Left ventricle myocardium superior (tissue), 1 donor: ENCODE results near the gene RAN. TPM values are rescaled to one million over a fixed set of nuclear protein-coding genes. Genes with fewer than 3 reads are reported as not detected.

Source experiments
- ATAC-seq: fragments of 200-7000 bp; cut with Tn5 transposase; one replicate; pipeline ENCODE4 v1.9.1; 2020; ENCODE audit warnings: mild to moderate bottlenecking, moderate library complexity
- DNase-seq: peaks from one replicate; pipeline ENCODE4 v3.0.0-alpha.2; 2020
- intact Hi-C: fragments of 100-400 bp; cut with micrococcal nuclease; formaldehyde crosslinking; loops from one replicate; pipeline ENCODE4 v1.11.0; 2022
- long read RNA-seq: library from polyadenylated mRNA; unstranded; transcript quantifications from one replicate; pipeline ENCODE4 v2.0.0, GENCODE V29; 2021
- total RNA-seq: library from RNA; stranded (reverse); fragmentation: NEBNext Ultra II Directional; extraction: Animal tissue kit (Norgen Biotek cat#: 25700); gene quantifications from one replicate; pipeline ENCODE4 v1.2.1, GENCODE V29; 2021
- donor health status: DM: no; HTN: yes; CAD: no; lungs with severe emphysema.

RAN gene
- 248 TPM for total RNA-seq
- long read RNA-seq, transcript RAN-212 (7 exons, 2,661 nt) = major isoform, 312 of 352 reads
- long read RNA-seq, transcript RAN-203 (6 exons, 2,455 nt) = minor isoform, 29 of 352 reads
- long read RNA-seq, partial matches to known transcripts = 6 of 352 reads
- long read RNA-seq, other reads (novel, unspliced or antisense) = 2 of 352 reads

DNA sequence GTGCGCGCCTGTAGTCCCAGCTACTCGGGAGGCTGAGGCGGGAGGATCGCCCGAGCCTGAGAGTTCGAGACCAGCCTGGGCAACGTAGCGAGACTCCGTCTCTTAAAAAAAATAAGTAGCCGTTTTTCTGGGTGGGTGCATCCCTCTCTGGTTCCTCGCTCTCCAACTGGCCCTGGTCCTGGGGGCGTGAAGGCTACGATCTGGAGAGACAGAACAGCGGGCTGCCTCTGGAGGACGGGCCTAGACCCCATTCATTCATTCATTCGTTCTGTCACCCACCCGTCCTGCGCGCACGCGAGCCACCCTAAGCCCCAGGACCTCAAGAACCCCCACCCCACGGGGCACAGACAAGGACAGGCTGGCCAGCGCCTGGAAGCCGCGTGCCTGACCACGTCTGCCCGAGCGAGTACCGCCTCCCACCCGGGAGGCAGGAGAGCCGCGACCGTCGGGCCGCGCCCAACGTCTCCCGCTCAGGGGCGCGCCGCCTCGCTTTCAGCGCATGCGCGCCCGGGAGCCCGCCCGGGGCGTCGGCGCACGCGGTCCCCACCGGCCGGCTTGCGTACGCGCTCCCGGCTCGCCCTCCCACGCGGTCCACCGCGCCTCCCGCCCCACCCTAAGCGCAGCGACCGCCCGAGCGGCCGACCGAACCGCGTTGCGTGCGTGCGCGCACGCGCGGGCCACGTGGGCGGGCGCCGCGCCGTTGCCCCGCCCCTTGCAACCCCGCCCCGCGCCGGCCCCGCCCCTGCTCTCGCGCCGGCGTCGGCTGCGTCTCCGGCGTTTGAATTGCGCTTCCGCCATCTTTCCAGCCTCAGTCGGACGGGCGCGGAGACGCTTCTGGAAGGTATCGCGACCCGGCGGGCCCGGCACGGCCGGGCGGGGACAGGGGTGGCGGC is at the start of gene RAN:
Gene RAN (plus strand): TSS at position 781 of the 893 bp plus-strand sequence. CDS start 528 bp downstream, outside the sequence.
- intact Hi-C loops = no loop called here
- ATAC-seq (peak; percentile 94), DNase-seq (peak; percentile 97)

DNA sequence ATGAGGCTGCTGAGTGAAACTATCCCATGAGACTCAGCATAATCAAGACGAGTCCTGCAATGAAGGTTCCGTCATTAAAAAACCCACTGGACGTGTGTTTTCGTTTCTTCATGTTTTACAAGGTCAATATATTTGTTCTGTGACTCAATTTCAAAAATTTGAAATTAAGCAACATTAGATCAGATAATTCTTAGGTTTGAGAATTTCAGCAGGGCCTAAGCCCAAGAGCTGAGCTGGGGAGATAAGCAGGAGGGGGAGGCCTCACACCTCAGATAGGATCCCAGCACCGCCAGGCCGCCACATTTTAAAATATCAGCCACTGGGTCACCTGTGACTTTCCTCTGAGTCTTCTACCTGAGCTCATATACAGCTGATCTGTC is 46.1 kb upstream of the RAN start:
- DNase-seq (no peak), ATAC-seq (no peak)
- intact Hi-C loops = no loop called here

DNA sequence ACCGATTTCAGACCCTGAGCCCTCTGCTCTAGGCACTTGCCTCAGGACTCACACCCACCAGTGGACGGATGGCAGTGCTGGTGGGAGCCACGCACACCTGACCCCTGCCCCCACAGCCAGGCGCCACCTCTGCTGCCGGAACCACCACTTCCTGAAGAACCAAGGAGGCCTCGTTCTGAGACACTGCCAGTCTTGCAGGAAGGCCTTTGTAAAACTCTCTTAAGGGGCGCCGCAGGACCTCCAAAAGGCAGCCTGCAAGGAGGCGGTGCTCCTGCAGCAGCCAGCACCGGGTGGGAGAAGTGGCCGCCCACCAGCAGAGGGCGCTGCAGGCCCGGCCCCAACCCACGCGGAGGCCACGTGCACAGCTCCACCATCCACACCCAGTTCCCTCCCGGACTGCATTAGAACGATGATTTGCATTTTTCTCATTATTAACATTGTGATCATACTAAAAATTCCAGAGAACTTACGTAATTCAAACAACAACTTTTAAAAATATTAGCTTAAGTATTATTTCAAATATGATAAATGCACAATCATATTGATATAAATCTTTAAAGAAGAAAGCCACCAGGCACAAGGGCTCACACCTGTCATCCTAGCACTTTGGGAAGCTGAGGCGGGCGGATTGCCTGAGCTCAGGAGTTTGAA is 45.6 kb upstream of the RAN start:
- DNase-seq = peak; percentile 48
- intact Hi-C loops = no loop called here
- peak; percentile 64 for ATAC-seq

DNA sequence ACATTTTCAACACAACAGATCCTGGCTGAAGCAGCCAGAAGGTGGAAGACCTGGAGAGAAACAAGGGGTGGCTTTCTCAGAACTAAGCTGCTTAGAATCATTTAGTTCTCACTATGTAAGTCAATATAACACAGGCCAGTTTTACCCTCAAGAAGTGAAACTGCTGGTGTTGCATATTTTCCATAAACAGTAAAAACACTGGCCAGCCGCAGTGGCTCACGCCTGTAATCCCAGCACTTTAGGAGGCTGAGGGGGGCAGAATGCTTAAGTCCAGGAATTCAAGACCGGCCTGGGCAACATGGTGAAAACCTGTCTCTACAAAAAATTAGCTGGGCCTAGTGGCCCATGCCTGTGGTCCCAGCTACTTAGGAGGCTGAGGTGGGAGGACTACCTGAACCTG is 44.4 kb upstream of the RAN start:
- intact Hi-C loops = no loop called here
- DNase-seq = no peak
- ATAC-seq = no peak

DNA sequence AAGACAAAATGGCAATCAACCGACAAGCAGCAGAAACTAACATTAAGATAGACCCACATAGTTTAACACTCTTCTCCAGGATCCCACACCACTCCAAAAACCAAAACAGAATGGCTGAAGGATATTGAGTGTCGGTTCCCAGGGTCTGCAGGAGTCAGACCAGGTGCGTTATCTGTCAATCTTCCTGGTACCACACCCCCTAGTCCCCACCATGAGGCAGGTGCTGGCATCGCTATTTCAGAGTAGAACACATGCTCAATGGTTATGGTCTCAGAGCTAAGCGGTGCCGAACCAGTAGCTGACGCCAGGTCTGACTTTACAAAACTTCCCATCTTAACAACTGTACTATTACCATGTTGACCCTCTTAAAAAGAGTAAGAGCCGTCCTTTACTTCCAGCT is 43.0 kb upstream of the RAN start:
- no peak for ATAC-seq
- DNase-seq = no peak
- intact Hi-C loops = no loop called here

DNA sequence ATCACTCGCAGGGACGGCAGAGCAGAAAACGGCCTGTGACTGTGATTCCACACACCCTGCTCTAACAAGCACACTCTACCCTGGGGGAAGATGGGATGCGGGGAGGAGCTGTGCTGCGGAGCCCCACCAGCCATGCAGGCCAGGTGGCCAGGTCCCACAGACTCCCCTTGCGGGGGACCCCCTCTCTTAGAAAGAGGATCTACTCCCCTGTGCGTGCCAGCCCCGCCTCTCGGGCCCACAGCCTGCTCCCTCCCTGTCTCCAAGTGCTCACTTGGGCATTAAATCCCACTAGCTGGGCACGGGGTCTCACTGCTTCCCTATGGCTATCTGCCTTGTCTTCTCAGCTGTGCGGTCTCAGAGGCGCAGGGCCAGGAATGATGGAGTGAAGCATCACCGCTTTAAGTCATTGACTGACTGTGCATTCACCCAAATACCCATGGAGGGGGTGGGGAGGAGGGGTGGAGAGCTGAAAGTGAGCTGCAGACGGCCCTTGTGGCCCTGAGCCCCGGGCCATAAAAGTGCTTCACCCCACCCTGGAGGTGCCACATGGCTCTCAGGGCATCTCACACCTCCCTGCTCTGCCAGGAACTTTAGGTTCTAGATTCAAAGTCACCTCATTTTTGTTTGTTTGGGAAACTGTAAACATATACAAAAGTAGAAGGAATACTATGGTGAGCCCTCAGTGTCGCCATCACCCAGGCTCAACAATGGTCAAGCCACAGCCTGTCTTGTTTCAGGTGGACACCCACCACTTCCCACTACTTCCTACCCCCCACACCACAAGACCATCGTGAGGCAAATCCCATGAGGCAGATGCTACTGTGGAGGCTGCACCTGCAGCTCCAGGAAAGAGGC is 42.2 kb upstream of the RAN start:
- ATAC-seq (no peak), DNase-seq (no peak)
- intact Hi-C loops = no loop called here

DNA sequence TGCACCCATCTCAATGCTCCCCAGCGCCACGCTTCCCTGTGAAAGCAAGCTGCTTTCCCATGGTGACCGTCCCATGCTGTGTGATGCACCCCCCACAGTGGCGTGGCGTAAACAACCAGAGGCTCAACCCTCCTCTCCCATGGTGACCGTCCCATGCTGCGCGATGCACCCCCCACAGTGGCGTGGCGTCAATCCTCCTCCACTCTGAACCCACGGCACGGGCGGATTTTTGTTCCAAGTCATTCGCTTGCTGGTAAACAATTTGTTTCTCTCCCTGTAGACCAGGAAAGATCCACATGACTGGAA is 41.7 kb upstream of the RAN start:
- ATAC-seq = no peak
- DNase-seq = no peak
- intact Hi-C loops = no loop called here

DNA sequence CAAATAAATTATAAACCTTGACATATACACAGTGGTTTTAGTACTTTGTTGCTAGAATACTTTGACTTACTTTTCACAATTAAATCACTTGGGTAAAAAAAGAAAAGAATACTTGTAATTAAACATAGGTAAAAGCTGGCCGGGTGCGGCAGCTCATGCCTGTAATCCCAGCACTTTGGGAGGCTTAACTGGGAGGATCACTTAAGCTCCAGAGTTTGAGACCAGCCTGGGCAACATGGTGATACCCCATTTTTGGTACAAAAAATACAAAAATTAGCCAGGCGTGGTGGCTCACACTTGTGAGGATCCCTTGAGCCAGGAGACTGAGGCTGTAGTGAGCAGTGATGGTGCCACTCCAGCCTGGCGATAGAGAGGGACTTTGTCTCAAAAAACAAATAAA is 40.6 kb upstream of the RAN start:
- ATAC-seq = no peak
- intact Hi-C loops = no loop called here
- DNase-seq = no peak

DNA sequence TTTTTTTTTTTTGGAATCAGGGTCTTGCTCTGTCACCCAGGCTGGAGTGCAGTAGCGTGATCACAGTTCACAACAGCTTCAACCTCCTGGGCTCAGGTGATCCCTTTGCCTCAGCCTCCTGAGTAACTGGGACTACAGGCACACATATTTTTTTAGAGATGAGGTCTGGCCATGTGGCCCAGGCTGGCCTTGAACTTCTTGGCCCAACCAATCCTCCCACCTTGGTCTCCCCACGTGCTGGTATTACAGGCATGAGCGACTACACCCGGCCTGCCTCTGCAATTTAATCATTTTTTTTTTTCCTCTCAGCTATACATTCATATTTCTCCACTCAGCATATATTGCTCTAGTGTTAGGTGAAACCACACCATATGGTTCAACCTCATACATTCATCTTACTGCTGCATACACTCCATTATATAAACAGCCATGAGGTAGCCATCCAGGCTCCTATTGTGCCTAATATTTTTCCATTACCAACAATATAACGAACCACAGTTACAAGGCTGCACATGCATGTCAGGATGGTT is 39.9 kb upstream of the RAN start:
- intact Hi-C loops = no loop called here
- DNase-seq (no peak), ATAC-seq (no peak)

DNA sequence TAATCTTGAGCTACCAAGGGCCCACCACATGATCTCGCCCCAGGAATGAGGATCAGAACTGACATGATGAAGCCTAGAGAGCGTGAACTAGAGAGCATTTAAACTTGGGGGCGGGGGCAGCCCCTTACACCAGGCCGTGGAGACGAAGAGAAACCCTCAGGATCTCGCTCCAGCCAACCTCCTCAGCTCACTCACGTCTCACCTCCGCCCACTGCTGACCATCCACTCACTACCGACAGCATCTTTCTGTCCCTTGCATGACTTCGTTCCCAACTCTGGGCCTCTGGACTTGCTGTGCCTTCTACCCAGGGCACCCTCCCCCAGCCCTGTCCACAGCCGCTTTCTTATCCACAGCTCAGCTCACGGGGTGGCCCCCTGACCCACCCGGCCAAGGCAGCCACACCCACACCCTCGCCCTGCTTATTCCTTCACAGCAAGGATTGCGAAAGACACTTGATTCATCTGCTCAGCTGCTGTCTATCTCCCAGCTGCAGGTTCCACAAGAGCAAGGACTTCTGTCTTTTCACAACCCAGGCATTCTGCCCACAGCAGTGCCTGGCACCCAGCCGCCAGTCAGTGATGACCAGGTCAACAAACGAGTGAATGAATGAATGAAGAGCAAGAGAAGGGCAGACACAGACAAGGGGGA is 39.2 kb upstream of the RAN start:
- ATAC-seq = peak; percentile 58
- intact Hi-C loops = no loop called here
- DNase-seq = peak; percentile 53

DNA sequence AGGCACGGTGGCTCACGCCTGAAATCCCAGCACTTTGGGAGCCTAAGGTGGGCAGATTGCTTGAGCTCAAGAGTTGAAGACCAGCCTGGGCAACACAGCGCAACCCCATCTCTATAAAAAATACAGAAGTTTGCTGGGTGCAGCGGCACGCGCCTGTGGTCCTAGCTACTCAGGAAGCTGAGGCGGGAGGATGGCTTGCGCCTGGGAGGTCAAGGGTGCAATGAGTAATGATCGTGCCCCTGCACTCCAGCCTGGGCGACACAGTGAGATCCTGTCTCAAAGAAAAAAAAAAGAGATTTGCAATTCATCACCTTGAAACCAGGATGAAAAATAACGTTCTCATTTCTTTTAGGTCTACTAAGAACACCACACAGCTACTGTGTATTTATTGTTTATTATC is 36.9 kb upstream of the RAN start:
- intact Hi-C loops = no loop called here

DNA sequence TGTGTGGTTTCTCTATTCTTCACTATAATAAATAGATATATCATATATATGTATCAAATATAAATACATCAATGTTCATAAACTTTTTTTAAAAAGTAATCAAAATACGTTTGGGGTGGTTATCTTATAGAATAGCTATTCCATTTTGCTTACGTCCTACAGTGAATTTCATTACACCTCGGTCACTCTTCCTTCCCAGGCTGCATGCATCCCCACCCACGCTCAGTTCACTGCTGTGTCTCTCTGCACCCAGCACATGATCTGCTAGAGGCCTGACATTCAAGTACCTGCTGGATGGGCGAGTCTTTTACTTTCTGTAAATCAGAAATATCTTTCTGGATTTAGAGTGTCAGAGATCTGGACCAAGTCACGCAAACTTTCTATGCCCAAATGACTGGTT is 36.4 kb upstream of the RAN start:
- ATAC-seq = no peak
- no peak for DNase-seq
- intact Hi-C loops = no loop called here

More for the DNA sequence above, 36.9 kb upstream of the RAN start:
- DNase-seq (no peak), ATAC-seq (no peak)

DNA sequence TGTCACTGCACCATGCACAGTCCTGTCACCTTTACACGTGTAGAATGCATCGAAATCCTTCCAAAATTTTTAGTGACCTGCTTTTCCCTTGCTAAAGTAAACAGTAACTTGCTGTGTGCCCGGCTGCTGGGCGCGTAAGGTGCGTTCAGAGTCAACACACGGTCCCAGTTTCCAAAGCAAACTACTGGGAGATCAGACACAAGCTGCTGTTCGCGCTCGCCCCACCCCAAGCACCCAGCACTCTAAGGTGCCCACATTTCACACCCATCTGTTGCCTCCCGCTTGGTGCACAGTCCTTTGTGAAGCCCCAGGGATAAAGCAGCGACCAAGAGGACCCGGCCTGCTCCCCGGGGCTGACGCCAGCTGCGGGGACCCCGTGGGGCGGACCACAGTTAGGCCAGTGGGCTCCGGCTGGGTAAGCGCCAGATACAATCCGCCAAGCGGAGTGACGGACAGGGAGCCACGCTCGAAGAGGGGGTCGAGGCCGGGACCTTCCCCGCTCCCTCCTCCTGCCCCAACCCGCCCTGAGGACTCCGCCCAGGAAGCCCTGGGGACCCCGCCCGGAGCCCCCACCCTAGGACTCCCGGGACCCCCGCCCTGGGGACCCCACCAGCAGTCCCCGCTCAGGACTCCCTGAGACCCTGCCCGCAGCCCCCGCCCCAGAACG is 33.4 kb upstream of the RAN start:
- intact Hi-C loops = no loop called here
- peak; percentile 44 for ATAC-seq
- DNase-seq = peak; percentile 38

DNA sequence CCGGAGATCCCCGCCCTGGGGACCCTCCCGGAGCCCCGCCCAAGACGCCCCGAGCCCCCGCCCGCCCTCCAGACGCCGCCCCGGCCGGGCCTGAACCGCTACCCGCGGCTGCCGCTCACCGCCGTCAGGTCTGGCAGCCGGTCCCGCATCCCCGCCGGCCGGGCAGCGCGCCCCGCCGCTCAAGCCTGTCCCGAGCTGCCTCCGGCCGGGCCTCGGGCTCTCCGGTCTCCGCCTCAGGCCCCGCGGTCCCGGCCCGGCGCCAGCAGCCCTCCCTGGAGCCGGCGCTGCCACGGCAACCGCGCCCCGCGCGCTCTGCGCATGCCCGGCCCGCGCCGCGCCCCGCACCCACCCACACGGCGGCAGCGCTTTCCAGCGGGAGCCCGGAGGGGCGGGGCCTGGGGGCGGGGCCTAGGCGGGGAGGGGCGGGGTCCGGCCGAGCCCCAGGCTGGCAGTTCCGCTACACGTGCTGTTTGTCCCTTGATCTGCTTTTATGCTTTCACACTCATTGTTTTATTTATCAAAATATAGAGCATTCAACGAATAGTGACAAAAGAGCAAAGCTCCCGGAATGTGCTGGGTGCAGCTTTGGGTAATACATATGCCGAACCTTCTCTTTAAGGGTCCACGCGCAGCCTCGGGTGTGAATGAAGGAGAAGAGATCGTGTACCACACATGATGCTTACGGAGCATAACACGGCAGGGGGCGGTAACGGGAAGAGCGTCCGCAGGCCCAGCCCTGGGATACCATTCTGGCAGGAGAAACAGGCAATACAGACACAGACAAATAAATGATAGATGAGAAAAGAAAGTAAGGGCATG is 32.7 kb upstream of the RAN start, which contains the start of gene STX2:
Gene STX2 (minus strand): TSS at position 300 of the 819 bp plus-strand sequence. CDS start 151 bp downstream, at position 149.
- intact Hi-C loops = no loop called here
- ATAC-seq (peak; percentile 97), DNase-seq (peak; percentile 95)

DNA sequence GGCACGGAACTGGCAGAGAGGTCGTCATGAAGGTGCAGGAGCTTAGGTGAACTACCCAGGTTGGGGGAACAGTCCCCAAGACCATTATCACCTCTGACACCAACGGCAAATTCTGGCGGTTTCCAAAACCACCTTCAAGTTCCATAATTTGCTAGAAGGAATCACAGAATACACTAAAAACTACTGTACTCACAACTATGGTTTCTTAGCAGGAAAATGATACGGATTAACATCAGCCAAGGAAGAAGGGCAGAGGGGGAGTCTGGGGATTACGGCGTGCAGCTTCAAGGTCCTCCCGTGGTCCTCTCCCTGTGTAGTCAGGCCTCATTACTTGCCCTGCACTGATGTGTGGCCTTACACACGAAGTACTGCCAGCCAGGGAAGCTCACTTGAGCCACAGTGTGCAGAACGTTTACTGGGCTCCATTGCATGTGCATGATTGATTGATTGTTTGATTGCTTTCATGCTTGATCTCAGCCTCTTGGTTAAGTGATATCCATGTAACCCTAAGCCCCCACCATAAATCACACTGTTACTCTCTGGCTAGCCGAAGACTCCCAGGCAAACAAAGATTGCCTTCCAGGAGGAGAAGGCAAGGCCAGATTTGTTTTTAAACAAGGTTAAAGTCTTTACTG is 32.0 kb upstream of the RAN start:
- no peak for DNase-seq
- ATAC-seq = no peak
- intact Hi-C loops = no loop called here

DNA sequence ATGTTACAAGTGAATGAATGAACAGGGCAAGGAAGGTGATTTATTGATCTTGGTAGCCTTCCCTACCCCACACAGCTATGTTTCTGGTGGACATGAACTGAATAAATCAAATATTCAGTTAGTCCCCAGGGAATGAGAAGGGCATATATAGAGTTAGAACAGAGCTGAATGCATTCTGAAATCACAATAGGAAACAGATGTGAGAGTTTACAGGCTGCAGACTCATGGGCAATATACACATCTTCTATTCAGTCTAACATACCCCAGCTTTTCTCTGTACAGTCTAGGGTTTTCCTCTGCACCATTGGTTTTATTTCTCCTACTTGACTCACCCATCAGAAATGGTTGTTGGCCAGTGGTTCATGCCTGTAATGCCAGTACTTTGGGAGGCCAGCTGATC is 25.5 kb upstream of the RAN start:
- ATAC-seq (no peak), DNase-seq (no peak)
- intact Hi-C loops = no loop called here

DNA sequence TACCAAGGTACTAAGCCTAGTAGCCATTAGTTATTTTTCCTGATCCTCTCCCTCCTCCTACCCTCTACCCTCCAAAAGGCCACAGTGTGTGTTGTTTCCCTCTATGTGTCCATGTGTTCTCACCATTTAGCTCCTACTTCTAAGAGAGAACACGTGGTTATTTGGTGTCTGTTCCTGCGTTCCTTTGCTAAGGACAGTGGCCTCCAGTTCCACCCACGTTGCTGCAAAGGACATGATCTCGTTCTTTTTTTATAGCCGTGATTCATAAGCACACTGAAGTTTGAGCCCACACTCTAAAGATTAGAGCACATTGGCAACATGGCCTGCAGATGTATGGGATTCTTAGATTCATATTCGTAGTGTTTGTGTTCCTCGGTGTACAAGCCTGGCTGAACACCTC is 24.8 kb upstream of the RAN start:
- peak; percentile 79 for ATAC-seq
- intact Hi-C loops = no loop called here
- DNase-seq = no peak
